Fibroblast of skin of left biceps (primary cell): Measurements from ENCODE around the gene ZNF618.
"Not testable (repeated sequence)": the region's sequence is repeated elsewhere in the genome, so short reads cannot be mapped to it uniquely, and the experiment has no call there.

Source experiments
- DNase-seq, 2 experiments: peaks; one replicate each; pipeline ENCODE4 v3.0.0-alpha.2; 2013; ENCODE audit warnings: low read depth in 2 of 2

ZNF618 gene

GRCh38 chr9:114081441-114082016 lies 205.4 kb downstream of the ZNF618 start:
- DNase-seq: no peak

DNA sequence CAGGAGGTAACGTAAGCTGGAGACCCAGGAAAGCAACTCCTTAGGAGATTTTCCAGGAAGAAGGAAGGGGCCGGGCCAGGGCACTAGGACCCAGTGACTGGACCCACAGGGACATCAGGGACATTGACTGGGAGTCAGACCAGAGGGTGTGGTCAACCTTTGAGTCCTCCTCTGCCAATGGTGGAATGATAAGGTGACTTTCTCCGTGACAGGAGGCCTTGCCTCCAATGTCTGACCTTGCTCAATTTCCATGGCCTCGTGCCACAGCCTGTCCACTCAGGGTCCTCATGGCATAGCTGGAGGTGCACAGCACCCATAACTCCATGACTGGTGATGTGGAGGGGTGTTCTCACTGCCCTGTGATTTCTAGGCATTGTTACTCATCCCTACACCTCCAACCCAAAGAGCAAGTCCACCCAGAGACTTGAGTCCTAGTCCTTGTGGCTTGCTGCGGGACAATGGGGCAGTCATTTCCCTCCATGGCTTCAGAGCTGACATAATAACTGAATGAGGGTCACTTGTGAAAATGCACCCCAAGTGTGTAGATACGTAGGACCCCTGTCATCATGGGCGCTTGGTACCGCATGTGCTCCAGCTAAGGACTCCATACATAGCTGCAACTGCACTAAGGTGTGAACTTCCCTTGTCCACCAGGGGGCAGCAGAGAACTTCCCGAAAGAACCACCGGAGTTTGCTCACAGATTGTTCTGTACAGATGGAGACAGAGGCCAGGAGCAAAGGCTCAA lies 206.1 kb downstream of the ZNF618 start:
- peak; percentile 60 to 61 for DNase-seq

GRCh38 chr9:114082763-114083412 lies 206.8 kb downstream of the ZNF618 start:
- not testable (repeated sequence) for DNase-seq

DNA sequence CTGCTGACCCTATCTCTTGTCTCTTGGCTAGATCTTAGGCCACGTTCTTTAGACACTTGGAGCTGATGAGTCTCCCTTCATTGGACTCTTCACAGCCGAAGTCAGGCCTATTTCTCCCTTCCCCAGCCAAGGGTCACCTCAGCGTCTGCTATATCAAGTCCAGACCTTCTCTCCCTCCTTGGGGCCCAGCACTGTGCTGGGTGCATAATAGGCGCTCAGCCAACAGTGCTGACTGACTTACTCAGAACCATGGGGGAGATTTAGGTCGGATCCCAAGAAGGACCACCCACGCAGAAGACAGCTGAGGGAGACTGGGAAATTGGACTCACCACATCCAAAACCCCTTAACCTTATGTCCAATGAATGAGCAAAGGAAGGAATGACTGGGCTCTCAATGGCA lies 207.6 kb downstream of the ZNF618 start:
- DNase-seq: no peak

GRCh38 chr9:114084282-114085073 lies 208.4 kb downstream of the ZNF618 start:
- DNase-seq: no peak

DNA sequence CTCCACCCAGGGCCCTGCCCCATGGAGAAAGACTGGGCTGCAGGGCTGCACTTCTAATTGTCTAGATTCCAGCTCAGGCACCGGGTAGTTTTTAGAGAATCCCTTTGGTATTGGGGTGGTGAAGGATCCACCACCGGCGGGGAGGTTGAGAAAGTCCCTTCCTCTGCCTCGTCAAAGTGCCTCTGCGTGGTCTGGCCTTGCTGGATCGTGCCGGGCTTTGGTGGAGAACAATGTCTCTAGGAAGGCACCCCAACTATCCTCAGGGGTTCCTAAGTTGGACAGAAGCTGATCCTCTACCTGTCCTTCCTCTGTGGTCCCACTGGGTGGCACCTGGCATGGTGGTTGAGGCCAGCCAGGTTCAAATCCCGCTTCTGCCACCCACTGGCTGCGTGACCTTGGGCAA lies 209.3 kb downstream of the ZNF618 start:
- no peak for DNase-seq

GRCh38 chr9:114086009-114086408 lies 209.9 kb downstream of the ZNF618 start:
- DNase-seq: no peak

- no peak for DNase-seq
Measured at GRCh38 chr9:114086607-114087006, 210.5 kb downstream of the ZNF618 start.

- DNase-seq: no peak
Measured at GRCh38 chr9:114087721-114088120, 211.6 kb downstream of the ZNF618 start.

GRCh38 chr9:114088571-114089170 lies 212.6 kb downstream of the ZNF618 start:
- DNase-seq: no peak

DNA sequence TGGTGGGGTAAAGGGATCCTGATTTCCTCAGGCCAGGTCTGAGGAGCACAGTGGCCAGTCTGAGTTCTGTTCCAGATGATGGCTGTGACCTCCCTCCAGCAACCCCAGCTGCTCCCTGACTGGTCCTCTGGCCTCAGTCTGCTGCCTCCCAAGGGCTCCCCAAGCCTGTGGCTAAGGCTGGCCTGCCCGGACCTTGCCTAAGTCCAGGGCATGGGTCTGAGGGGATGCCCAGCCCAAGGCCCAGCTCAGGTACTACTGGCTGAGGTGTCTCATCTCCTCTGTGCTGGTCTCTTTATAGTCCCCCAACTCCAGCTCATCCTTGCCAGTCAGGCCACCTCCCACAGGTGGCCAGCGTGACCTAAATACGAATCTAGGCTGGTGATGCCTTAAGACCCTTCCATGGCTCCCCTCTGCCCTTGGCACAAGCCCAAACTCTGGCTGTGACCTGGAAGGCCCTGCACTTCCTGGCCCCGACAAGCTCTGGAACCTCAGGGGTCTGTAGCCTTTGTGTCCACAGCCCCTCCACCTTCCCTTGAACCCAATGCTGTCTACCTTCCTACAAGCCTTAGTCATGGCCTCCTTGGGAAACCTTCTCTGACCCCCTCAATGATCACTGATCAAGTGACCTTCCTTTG lies 213.2 kb downstream of the ZNF618 start:
- DNase-seq: no peak

DNA sequence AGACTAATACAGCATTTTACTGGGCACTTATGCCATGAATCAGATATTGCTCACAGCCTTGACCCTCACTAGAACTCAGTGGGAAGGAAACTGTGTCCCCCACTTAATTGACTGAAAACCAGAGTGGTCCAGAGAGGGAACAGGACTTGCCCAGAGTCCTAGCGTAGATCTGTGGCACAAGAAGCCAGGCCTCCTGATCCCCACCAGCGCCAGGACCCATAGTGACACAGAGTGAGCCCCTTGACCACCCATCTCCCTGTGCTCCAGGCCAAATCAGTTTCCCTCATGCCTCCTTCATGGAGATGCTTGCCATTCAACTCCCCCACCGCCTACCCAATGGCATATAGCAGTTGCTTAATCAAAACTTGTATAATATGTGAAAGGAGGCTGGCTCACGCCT lies 214.7 kb downstream of the ZNF618 start:
- DNase-seq: no peak

DNA sequence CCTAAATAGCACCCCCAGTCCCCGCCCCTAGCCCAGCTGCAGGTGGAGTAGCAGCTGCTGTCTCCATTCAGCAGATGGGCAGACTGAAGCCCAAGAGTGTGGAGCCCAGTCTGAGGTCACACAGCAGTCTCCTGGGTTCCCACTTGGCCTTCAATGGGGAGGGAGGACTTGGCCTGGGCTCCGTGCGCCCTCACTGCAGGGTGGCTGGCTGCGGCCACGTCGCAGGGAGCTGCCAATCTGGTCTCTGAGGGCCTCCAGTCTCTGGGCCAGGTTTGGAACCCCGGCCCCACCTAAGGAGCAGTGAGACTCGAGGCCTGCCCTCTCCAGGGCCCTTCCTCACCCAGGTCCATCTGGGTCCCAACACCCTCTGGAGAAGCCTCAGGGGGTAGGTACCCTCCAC lies 215.6 kb downstream of the ZNF618 start:
- no peak for DNase-seq

GRCh38 chr9:114092336-114092735 lies 216.2 kb downstream of the ZNF618 start:
- no peak for DNase-seq

DNA sequence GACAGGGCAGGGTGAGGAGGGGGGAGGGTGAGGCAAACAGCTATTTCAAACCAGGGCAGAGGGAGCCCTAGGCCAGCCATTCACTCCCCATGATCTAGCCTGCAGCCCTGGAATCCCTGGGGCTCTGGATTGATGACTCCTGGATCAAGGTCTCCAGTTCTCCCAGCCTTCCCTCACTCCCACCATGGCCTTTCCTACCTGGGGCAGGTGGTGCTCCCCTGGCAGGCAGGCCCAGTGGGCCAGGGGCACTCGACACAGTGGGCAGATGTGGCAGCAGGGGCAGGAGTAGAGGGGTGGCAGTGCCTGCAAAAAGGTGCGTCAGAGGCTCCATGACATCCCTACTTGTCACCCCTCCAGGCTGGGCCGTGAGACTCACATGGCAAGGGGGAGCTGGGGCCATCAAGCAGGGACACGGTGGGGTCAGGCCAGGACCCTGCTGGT lies 216.9 kb downstream of the ZNF618 start:
- DNase-seq: no peak

- no peak for DNase-seq
Measured at GRCh38 chr9:114093761-114094505, 217.8 kb downstream of the ZNF618 start.

- no peak for DNase-seq
Measured at GRCh38 chr9:114094971-114095370, 218.9 kb downstream of the ZNF618 start.

- no peak for DNase-seq
Measured at GRCh38 chr9:114096041-114096511, 220.0 kb downstream of the ZNF618 start.

GRCh38 chr9:114096866-114097612 lies 220.9 kb downstream of the ZNF618 start:
- DNase-seq: no peak

DNA sequence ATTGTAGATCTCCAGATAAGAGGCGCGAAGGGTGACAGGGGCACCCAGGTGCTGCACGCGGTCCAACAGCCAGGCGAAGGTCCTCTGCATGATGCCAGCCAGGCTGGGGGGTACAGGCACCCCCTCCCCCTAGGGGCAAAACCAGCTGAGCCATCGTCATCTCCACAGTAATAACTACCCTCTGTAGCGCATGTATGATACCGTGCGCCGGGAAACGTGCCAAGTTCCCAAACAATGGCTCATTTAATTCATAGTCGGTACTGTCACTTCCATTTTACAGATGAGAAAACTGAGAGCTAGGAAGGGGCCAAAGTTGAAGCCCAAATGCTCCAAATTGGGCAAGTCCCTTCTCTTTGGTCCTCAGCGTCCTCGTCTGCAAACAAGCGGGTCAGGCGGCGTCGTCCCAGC lies 221.5 kb downstream of the ZNF618 start:
- no peak for DNase-seq
